ENCODE results near the gene USP17L17.
"Not testable (repeated sequence)": the region's sequence is repeated elsewhere in the genome, so short reads cannot be mapped to it uniquely, and the experiment has no call there.

Gene USP17L17, protein sequence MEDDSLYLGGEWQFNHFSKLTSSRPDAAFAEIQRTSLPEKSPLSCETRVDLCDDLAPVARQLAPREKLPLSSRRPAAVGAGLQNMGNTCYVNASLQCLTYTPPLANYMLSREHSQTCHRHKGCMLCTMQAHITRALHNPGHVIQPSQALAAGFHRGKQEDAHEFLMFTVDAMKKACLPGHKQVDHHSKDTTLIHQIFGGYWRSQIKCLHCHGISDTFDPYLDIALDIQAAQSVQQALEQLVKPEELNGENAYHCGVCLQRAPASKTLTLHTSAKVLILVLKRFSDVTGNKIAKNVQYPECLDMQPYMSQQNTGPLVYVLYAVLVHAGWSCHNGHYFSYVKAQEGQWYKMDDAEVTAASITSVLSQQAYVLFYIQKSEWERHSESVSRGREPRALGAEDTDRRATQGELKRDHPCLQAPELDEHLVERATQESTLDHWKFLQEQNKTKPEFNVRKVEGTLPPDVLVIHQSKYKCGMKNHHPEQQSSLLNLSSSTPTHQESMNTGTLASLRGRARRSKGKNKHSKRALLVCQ
- 0 reads per million in 4 experiments for total RNA-seq

DNA sequence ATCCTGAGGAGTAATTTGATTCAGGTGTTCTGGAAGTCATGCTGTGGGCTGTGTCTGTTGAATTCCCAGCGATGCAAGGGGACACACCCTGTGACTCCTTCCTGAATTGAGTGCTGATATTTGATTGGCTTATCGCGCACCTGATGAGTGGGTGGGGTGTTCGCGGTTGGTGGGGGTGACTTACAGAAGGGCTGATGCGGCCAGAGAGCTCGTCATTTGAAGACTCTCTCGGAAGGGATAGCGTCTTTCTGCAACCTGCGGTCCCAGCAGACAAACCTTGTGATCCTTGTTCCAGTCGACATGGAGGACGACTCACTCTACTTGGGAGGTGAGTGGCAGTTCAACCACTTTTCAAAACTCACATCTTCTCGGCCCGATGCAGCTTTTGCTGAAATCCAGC, at the start of gene USP17L17:
USP17L17 (plus strand) TSS at position 301 of the 400 bp plus-strand sequence; CDS start at position 301, 0 bp downstream.
- not testable (repeated sequence) for DNase-seq

DNA sequence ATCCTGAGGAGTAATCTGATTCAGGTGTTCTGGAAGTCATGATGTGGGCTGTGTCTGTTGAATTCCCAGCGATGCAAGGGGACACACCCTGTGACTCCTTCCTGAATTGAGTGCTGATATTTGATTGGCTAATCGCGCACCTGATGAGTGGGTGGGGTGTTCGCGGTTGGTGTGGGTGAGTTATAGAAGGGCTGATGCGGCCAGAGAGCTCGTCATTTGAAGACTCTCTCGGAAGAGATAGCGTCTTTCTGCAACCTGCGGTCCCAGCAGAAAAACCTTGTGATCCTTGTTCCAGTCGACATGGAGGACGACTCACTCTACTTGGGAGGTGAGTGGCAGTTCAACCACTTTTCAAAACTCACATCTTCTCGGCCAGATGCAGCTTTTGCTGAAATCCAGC, 33.3 kb upstream of the USP17L17 start, which contains the start of gene USP17L10:
USP17L10 (plus strand) TSS at position 301 of the 400 bp plus-strand sequence; CDS start at position 301, 0 bp downstream.
- not testable (repeated sequence) for DNase-seq

DNA sequence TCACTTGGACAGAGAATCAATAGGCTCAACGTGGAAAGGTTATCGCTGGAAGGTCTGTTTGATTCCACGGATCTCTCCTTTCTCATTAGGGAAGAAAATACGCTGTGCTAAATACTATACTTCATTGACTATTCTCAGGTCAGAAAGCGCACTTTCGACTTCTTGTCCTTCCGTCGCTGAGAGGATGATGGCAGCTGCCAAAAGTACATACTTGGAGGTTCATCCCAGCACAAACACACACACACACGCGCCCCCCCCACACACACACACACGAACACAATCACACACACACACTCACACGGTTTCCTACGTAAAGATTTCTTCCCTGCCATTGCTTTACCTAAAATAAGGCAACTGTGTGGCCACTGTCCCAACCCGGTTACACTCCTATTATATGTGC, 29.0 kb upstream of the USP17L17 start:
- not testable (repeated sequence) for DNase-seq

DNA sequence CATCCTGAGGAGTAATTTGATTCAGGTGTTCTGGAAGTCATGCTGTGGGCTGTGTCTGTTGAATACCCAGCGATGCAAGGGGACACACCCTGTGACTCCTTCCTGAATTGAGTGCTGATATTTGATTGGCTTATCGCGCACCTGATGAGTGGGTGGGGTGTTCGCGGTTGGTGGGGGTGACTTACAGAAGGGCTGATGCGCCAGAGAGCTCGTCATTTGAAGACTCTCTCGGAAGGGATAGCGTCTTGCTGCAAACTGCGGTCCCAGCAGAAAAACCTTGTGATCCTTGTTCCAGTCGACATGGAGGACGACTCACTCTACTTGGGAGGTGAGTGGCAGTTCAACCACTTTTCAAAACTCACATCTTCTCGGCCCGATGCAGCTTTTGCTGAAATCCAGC, 28.6 kb upstream of the USP17L17 start, which contains the start of gene USP17L11:
USP17L11 (plus strand) TSS at position 301 of the 400 bp plus-strand sequence; CDS start at position 301, 0 bp downstream.
- DNase-seq: not testable (repeated sequence)

DNA sequence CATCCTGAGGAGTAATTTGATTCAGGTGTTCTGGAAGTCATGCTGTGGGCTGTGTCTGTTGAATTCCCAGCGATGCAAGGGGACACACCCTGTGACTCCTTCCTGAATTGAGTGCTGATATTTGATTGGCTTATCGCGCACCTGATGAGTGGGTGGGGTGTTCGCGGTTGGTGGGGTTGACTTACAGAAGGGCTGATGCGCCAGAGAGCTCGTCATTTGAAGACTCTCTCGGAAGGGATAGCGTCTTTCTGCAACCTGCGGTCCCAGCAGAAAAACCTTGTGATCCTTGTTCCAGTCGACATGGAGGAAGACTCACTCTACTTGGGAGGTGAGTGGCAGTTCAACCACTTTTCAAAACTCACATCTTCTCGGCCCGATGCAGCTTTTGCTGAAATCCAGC, 23.8 kb upstream of the USP17L17 start, which contains the start of gene USP17L12:
USP17L12 (plus strand) TSS at position 301 of the 400 bp plus-strand sequence; CDS start at position 301, 0 bp downstream.
- not testable (repeated sequence) for DNase-seq

DNA sequence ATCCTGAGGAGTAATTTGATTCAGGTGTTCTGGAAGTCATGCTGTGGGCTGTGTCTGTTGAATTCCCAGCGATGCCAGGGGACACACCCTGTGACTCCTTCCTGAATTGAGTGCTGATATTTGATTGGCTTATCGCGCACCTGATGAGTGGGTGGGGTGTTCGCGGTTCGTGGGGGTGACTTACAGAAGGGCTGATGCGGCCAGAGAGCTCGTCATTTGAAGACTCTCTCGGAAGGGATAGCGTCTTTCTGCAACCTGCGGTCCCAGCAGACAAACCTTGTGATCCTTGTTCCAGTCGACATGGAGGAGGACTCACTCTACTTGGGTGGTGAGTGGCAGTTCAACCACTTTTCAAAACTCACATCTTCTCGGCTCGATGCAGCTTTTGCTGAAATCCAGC, 19.1 kb upstream of the USP17L17 start, which contains the start of gene USP17L13:
USP17L13 (plus strand) TSS at position 301 of the 400 bp plus-strand sequence; CDS start at position 301, 0 bp downstream.
- DNase-seq: not testable (repeated sequence)

DNA sequence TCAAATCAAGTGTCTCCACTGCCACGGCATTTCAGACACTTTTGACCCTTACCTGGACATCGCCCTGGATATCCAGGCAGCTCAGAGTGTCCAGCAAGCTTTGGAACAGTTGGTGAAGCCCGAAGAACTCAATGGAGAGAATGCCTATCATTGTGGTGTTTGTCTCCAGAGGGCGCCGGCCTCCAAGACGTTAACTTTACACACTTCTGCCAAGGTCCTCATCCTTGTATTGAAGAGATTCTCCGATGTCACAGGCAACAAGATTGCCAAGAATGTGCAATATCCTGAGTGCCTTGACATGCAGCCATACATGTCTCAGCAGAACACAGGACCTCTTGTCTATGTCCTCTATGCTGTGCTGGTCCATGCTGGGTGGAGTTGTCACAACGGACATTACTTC, 13.4 kb upstream of the USP17L17 start:
- DNase-seq: not testable (repeated sequence)

DNA sequence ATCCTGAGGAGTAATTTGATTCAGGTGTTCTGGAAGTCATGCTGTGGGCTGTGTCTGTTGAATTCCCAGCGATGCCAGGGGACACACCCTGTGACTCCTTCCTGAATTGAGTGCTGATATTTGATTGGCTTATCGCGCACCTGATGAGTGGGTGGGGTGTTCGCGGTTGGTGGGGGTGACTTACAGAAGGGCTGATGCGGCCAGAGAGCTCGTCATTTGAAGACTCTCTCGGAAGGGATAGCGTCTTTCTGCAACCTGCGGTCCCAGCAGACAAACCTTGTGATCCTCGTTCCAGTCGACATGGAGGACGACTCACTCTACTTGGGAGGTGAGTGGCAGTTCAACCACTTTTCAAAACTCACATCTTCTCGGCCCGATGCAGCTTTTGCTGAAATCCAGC, 9.6 kb upstream of the USP17L17 start, which contains the start of gene USP17L15:
USP17L15 (plus strand) TSS at position 301 of the 400 bp plus-strand sequence; CDS start at position 301, 0 bp downstream.
- not testable (repeated sequence) for DNase-seq

DNA sequence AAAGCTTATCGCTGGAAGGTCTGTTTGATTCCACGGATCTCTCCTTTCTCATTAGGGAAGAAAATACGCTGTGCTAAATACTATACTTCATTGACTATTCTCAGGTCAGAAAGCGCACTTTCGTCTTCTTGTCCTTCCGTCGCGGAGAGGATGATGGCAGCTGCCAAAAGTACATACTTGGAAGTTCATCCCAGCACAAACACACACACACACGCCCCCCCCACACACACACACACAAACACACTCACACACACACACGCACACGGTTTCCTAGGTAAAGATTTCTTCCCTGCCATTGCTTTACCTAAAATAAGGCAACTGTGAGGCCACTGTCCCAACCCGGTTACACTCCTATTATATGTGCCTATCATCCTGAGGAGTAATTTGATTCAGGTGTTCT, 5.2 kb upstream of the USP17L17 start:
- DNase-seq: not testable (repeated sequence)

DNA sequence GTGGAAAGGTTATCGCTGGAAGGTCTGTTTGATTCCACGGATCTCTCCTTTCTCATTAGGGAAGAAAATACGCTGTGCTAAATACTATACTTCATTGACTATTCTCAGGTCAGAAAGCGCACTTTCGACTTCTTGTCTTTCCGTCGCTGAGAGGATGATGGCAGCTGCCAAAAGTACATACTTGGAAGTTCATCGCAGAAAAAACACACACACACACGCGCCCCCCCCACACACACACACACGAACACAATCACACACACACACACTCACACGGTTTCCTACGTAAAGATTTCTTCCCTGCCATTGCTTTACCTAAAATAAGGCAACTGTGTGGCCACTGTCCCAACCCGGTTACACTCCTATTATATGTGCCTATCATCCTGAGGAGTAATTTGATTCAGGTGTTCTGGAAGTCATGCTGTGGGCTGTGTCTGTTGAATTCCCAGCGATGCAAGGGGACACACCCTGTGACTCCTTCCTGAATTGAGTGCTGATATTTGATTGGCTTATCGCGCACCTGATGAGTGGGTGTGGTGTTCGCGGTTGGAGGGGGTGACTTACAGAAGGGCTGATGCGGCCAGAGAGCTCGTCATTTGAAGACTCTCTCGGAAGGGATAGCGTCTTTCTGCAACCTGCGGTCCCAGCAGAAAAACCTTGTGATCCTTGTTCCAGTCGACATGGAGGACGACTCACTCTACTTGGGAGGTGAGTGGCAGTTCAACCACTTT, 4.4 kb downstream of the USP17L17 start, which contains the start of gene USP17L18:
USP17L18 (plus strand) TSS at position 678 of the 728 bp plus-strand sequence; CDS start at position 678, 0 bp downstream.
- DNase-seq: not testable (repeated sequence)

DNA sequence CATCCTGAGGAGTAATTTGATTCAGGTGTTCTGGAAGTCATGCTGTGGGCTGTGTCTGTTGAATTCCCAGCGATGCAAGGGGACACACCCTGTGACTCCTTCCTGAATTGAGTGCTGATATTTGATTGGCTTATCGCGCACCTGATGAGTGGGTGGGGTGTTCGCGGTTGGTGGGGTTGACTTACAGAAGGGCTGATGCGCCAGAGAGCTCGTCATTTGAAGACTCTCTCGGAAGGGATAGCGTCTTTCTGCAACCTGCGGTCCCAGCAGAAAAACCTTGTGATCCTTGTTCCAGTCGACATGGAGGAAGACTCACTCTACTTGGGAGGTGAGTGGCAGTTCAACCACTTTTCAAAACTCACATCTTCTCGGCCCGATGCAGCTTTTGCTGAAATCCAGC, 9.4 kb downstream of the USP17L17 start, which contains the start of gene USP17L19:
USP17L19 (plus strand) TSS at position 301 of the 400 bp plus-strand sequence; CDS start at position 301, 0 bp downstream.
- DNase-seq: not testable (repeated sequence)

DNA sequence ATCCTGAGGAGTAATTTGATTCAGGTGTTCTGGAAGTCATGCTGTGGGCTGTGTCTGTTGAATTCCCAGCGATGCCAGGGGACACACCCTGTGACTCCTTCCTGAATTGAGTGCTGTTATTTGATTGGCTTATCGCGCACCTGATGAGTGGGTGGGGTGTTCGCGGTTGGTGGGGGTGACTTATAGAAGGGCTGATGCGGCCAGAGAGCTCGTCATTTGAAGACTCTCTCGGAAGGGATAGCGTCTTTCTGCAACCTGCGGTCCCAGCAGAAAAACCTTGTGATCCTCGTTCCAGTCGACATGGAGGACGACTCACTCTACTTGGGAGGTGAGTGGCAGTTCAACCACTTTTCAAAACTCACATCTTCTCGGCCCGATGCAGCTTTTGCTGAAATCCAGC, 14.1 kb downstream of the USP17L17 start, which contains the start of gene USP17L20:
USP17L20 (plus strand) TSS at position 301 of the 400 bp plus-strand sequence; CDS start at position 301, 0 bp downstream.
- not testable (repeated sequence) for DNase-seq

DNA sequence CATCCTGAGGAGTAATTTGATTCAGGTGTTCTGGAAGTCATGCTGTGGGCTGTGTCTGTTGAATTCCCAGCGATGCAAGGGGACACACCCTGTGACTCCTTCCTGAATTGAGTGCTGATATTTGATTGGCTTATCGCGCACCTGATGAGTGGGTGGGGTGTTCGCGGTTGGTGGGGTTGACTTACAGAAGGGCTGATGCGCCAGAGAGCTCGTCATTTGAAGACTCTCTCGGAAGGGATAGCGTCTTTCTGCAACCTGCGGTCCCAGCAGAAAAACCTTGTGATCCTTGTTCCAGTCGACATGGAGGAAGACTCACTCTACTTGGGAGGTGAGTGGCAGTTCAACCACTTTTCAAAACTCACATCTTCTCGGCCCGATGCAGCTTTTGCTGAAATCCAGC, 18.9 kb downstream of the USP17L17 start, which contains the start of gene USP17L21:
USP17L21 (plus strand) TSS at position 301 of the 400 bp plus-strand sequence; CDS start at position 301, 0 bp downstream.
- DNase-seq: not testable (repeated sequence)

DNA sequence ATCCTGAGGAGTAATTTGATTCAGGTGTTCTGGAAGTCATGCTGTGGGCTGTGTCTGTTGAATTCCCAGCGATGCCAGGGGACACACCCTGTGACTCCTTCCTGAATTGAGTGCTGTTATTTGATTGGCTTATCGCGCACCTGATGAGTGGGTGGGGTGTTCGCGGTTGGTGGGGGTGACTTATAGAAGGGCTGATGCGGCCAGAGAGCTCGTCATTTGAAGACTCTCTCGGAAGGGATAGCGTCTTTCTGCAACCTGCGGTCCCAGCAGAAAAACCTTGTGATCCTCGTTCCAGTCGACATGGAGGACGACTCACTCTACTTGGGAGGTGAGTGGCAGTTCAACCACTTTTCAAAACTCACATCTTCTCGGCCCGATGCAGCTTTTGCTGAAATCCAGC, 23.6 kb downstream of the USP17L17 start, which contains the start of gene USP17L22:
USP17L22 (plus strand) TSS at position 301 of the 400 bp plus-strand sequence; CDS start at position 301, 0 bp downstream.
- not testable (repeated sequence) for DNase-seq

DNA sequence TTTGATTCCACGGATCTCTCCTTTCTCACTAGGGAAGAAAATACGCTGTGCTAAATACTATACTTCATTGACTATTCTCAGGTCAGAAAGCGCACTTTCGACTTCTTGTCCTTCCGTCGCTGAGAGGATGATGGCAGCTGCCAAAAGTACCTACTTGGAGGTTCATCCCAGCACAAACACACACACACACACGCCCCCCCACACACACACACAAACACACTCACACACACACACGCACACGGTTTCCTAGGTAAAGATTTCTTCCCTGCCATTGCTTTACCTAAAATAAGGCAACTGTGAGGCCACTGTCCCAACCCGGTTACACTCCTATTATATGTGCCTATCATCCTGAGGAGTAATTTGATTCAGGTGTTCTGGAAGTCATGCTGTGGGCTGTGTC, 28.0 kb downstream of the USP17L17 start:
- DNase-seq: not testable (repeated sequence)
